ENCODE data around the gene MYD88.
A peak's percentile ranks its signal among the peaks of the same experiment; 100 is the strongest.
"Not testable (repeated sequence)": the region's sequence is repeated elsewhere in the genome, so short reads cannot be mapped to it uniquely, and the experiment has no call there.

MYD88 gene

GRCh38 chr3:38127611-38128302, 10.7 kb upstream of the MYD88 start:
- DNase-seq: no peak

- no peak for DNase-seq
Measured at GRCh38 chr3:38128303-38128655, 10.2 kb upstream of the MYD88 start.

DNA sequence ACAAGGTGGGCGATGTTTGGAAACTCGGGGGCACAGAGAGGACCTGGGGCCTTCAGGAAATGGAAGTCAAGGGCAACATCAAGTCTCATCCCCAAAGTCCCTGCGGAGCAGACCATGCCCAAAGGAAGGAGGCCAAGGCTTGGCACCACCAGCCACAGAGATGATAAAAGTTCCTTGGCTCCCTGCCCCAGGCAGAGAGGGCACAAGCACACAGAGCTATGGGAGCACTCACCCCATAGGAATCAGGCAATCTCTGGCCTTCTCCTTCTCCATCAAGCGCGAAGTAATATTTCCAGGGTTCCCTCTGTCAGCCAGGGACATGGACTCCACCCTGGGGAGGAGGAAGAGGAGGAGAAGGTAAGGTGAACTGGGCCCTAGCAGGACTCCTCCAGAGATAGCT, 9.4 kb upstream of the MYD88 start:
- DNase-seq: no peak

DNA sequence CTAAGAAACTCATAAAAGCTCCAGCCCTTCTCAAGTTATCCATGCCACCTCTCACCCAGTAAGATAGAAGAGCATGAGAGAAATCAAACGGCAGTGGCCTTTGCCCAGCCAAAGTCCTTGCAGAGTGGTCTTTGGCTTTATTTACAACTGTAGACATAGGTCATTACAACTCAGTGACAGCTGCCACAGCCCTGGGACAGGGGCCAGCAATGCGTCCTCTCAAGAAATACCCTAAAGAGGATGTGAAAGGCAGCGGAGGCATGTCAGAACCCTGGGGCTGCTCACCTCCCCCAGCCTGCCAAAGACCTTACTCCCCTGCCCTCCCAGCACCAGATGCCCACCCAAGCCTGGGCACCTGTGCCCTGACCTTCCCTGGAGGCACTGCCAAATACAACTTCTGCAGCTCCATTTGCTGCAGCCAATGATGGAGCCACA, 7.8 kb upstream of the MYD88 start:
- no peak for DNase-seq

DNA sequence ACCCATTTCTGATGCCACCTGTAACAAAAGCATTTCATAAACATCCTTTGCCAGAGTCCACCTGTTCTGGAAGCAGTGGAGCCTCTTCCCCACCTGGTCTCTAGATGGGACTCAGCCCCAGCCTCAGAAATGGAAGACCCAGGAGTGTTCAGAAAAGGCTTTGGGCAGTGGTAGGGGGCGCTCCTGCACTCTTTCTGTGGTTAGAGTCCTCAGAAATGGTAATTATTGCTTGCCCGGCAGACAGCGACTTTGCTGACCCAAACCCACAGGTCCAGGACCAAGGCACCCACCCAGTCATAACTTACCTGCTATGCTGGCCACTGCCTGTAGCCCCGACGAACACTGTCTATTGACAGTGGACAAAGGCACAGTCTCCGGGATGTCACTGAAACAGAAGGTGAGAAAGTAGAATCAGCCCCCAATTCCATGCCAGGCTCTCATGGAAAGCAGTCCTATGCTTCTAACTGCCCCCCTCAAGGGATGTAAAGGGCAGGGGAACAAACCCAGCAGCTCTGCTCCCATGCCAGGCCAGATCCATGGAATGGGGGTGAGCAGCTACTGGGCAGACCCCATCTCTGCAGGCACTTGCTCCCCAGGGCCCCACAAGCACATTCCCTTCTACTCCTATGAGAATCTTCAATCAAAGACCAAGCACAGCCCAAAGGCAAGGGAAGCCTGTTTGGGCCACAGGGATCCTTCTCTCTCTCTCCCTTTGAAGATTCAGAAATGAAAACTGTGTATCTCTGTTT, 6.7 kb upstream of the MYD88 start:
- no peak for DNase-seq

DNA sequence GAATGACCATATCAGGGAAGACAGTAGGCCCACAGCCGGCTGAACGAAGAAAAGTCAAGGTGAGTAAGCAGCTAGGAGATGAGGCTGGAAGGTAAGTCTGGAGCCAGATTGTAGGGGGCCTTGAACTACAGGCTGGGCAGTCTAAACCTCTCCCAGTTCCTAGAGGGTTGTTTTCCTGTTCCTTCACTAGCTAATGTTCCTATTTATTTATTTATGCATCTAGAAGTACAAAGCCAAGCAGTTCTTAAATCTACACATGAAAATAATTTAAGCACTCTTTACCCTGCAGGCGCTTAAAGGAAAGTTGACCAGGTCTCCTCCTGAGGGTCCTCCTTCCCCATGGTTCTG, 5.3 kb upstream of the MYD88 start:
- DNase-seq: no peak

DNA sequence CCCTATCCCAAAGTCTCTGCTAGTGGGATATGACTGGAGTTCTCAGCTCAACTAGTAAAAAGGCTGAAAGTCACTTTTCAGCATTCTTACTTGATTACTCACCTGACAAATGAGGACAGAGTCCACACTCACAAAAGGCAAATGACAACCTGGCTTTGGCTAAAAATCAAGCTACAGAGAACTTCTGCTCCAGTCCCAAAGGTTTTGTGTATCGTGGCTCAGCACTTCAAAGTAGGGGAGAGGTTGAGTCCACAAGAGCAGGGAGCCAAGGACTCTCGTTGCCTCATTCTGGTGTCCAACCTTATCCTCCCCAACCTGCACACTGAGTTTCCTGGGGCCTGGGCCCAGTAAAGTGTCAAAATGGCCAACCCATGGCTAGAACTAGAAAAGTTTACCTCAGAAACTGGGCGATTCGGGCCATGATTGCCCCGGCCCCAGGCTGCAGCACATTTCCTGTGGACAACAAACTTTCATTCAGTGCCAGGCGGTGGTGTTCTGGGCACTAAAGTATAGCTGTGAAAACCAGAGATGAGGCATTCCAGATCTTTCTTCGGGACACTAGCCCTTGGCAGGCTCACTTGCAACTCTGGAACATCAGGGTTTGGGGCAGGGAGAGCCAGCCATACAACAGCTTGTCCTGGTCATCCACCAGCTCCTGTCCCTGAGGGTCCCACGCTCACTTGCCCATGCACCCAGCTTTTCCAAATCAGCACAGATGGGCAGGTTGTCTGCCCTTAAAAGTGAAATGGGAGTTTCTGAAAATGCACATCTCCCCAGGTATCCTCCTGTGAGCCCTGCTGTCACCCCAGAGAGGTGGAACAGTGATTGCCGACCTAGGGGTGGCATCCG, 4.7 kb upstream of the MYD88 start:
- DNase-seq: no peak

- not testable (repeated sequence) for DNase-seq
Measured at GRCh38 chr3:38134517-38135143, 3.8 kb upstream of the MYD88 start.

DNA sequence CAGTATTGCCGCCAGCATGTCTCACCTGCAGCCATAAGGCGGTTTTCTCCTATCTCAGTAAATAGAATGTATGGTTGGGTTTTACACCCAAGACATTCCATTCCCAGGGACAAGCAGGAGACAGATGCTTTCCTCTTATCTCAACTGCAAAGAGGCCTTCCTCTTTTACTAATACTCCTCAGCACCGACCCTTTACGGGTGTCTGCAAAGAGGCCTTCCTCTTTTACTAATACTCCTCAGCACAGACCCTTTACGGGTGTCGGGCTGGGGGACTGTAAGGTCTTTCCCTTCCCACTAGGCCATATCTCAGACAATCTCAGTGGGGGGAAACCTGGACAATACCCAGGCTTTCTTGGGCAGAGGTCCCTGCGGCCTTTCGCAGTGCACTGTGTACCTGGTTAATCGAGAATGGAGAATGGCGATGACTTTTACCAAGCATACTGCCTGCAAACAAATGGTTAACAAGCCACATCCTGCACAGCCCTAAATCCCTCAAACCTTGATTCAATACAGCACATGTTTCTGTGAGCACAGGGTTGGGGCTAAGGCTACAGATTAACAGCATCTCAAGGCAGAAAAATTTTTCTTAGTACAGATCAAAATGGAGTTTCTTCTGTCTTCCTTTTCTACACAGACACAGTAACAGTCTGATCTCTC, 2.7 kb upstream of the MYD88 start:
- DNase-seq: not testable (repeated sequence)

DNA sequence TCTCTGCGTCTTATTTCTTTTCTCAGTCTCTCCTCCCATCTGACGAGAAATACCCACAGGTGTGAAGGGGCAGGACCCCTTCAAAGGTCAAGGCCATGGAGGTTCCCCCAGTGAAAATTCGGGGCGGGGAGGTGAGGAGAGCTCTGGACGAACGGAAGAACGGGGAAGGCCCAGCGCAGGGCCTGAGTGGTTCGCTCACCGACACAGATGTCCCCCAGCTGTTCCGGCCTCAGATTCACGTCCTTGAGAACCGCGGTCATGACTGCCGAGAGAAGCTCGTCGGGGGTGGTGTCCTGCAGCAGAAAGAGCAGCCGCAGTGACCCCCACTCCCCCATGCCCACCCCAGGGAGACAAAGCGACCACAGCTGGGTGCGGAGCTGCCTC, 2.1 kb upstream of the MYD88 start:
- DNase-seq: no peak

DNA sequence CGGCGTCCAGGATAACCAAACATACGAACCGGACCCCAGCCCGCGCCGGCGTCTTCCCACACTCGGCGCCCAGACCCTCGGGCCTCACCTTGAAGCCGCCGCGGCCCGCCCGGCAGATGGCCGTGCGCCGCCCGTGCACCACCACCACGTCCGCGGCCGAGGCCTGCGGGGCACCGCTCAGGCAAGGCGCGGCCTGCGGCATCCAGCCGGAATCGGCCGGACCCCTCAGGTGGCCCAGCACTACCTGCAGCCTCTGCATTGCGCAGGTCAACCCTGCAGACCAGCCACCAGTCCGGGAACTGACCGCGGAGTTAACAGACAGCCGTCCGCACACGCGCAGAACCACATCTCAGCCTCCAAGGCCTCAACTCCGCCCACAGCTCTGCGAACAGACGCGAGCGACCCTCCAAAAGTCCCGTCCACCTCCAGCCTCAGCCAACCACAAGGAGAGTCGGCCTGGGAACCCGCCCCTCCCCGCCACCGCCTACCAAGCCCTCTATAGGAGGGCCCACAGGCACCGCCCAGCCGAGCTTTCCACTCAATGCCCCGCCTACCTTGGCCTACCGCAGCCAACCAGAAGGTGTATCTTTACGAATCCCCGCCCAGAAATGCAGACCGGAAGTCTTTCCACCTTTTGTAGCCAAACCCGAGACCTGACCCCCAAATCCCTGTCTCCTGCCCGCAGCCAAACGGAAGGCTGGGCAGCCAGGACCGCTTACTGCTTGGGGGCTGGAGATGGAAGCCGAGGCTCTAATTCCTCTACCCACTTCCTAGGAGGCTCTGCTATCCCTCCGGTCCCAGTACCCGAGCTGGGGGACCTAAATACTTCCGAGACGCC, 1.5 kb upstream of the MYD88 start, which contains the start of gene ACAA1:
TSS of gene ACAA1 (minus strand) at position 351 of the 838 bp plus-strand sequence. CDS start at position 259, 92 bp downstream.
- peak; percentile 98 for DNase-seq

DNA sequence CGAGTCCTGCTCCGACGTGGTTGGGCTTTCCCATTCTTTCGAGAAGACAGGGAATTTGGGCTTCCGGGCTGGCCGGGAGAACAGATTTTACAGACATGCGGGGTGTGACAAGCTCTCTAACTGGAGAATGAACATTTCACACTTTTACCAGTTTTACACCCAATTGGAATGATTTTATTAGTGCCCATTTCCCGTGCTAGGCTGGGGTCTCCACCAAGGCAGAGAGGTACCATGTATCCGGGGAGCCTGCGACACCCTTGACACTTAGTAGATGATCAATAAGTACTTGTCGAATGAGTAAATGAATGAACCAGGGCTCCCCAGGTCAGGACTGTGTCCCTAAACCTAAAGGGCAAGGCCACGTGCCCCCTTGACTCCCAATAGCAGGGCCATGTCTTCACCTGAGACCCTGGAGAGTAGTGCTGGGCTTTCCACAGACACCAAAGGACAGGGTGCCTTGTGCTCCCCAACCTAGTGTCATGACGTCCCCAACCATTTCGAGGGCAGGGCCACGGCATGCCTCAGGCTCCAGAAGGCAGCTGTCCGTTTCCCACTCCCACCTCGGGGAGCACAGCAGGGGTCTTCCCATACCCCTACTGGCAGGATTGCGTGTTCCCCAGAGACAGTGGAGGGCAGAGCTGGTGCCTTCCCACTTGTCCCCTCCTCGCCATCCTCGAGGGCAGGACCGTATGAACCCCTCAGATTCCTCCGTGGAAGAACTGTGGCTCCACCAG, 679 bp upstream of the MYD88 start:
- DNase-seq: no peak

GRCh38 chr3:38139191-38139590, 730 bp downstream of the MYD88 start:
- no peak for DNase-seq

DNA sequence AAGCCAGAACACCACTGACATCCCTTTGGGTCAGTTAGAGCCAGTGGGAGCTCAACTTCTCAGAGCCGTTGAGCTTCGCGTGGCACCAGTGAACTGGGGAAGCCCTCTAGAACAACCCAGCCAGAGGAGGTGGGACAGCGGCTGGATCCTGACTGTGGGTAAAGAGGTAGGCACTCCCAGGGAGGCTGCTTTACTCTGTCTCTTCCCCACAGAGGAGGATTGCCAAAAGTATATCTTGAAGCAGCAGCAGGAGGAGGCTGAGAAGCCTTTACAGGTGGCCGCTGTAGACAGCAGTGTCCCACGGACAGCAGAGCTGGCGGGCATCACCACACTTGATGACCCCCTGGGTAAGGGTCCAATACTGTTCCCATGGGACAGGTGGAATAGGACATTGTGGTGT, 1.2 kb downstream of the MYD88 start:
- no peak for DNase-seq

DNA sequence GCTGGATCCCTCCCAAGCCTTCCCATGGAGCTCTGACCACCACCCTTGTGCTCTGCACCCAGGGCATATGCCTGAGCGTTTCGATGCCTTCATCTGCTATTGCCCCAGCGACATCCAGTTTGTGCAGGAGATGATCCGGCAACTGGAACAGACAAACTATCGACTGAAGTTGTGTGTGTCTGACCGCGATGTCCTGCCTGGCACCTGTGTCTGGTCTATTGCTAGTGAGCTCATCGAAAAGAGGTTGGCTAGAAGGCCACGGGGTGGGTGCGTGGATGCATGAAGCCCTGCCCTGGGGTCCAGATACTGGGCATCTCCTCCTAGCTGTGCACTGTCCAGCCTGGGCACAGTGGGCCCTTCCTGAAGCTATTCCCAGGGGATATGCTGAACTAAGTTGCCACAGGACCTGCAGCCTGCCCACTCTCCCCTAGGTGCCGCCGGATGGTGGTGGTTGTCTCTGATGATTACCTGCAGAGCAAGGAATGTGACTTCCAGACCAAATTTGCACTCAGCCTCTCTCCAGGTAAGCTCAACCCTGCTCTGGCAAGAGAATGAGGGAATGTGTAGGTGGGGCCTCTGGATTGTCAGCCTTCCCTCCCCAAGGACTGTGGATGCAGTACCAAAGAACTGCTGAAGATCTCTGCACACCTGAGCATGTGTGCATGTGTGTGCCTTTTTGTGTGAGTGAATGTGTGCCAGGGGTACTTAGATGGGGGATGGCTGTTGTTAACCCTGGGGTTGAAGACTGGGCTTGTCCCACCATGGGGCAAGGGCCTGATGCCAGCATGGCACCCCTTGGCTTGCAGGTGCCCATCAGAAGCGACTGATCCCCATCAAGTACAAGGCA, 2.1 kb downstream of the MYD88 start:
- DNase-seq: no peak

DNA sequence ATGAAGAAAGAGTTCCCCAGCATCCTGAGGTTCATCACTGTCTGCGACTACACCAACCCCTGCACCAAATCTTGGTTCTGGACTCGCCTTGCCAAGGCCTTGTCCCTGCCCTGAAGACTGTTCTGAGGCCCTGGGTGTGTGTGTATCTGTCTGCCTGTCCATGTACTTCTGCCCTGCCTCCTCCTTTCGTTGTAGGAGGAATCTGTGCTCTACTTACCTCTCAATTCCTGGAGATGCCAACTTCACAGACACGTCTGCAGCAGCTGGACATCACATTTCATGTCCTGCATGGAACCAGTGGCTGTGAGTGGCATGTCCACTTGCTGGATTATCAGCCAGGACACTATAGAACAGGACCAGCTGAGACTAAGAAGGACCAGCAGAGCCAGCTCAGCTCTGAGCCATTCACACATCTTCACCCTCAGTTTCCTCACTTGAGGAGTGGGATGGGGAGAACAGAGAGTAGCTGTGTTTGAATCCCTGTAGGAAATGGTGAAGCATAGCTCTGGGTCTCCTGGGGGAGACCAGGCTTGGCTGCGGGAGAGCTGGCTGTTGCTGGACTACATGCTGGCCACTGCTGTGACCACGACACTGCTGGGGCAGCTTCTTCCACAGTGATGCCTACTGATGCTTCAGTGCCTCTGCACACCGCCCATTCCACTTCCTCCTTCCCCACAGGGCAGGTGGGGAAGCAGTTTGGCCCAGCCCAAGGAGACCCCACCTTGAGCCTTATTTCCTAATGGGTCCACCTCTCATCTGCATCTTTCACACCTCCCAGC, 2.9 kb downstream of the MYD88 start:
- no peak for DNase-seq

DNA sequence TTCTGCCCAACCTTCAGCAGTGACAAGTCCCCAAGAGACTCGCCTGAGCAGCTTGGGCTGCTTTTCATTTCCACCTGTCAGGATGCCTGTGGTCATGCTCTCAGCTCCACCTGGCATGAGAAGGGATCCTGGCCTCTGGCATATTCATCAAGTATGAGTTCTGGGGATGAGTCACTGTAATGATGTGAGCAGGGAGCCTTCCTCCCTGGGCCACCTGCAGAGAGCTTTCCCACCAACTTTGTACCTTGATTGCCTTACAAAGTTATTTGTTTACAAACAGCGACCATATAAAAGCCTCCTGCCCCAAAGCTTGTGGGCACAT, 3.5 kb downstream of the MYD88 start:
- DNase-seq: no peak

- DNase-seq: no peak
Measured at GRCh38 chr3:38142959-38143358, 4.5 kb downstream of the MYD88 start.

DNA sequence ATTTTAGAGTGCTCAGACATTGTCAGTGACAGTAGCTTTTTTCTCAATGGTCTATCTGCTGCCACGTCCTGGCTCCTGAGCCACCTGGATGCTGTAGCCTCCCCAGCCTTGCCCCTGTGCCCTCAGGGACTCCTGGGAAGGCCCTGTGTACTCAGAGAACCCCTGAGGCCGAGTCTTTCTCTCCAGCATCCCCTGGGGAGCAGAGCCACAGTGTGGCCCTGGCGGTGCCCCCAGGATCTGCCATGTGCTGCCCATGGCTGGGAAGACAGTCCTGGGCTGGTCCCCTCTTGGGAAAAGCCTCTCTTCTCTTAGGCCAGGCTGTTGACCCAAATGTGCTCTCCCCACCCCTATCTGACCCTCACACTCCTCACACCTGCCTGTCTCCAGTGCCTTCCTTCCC, 5.0 kb downstream of the MYD88 start:
- no peak for DNase-seq
